GM21529 (cell line): Measurements from ENCODE around the gene LCN12.

ENCODE experiments used
- ATAC-seq: cut with Tn5 transposase; IDR thresholded peaks from one replicate; pipeline ENCODE4 v1.9.1; 2021; ENCODE audit not compliant: unreplicated experiment

The LCN12 gene

GRCh38 chr9:136972335-136972734 lies 20.3 kb downstream of the LCN12 start:
- no peak for ATAC-seq

GRCh38 chr9:136972743-136973142 lies 20.7 kb downstream of the LCN12 start:
- ATAC-seq, result no peak

- ATAC-seq, result no peak
Measured at GRCh38 chr9:136973618-136974617, 21.8 kb downstream of the LCN12 start.

- ATAC-seq, result no peak
Measured at GRCh38 chr9:136974817-136975535, 22.9 kb downstream of the LCN12 start.

- ATAC-seq, result no peak
Measured at GRCh38 chr9:136975644-136976043, 23.6 kb downstream of the LCN12 start.

- no peak for ATAC-seq
Measured at GRCh38 chr9:136977223-136977622, 25.1 kb downstream of the LCN12 start, which contains the start of gene PTGDS. PTGDS (plus strand) TSS chr9:136977504; CDS start chr9:136977579, 75 bp downstream.

- no peak for ATAC-seq
Measured at GRCh38 chr9:136977649-136978072, 25.6 kb downstream of the LCN12 start.

GRCh38 chr9:136978073-136978864 lies 26.2 kb downstream of the LCN12 start:
- no peak for ATAC-seq

- ATAC-seq, result no peak
Measured at GRCh38 chr9:136978865-136979544, 26.9 kb downstream of the LCN12 start.

GRCh38 chr9:136979769-136980587 lies 27.9 kb downstream of the LCN12 start:
- no peak for ATAC-seq

- ATAC-seq, result no peak
Measured at GRCh38 chr9:136980669-136981478, 28.8 kb downstream of the LCN12 start.

- no peak for ATAC-seq
Measured at GRCh38 chr9:136981588-136982231, 29.6 kb downstream of the LCN12 start.

- ATAC-seq, result no peak
Measured at GRCh38 chr9:136982232-136983051, 30.4 kb downstream of the LCN12 start, which contains the start of gene LCNL1. LCNL1 (plus strand) TSS chr9:136982993; CDS start chr9:136983587, 594 bp downstream.

GRCh38 chr9:136983167-136983566 lies 31.1 kb downstream of the LCN12 start:
- no peak for ATAC-seq

- no peak for ATAC-seq
Measured at GRCh38 chr9:136983656-136984314, 31.7 kb downstream of the LCN12 start.

GRCh38 chr9:136984464-136985026 lies 32.5 kb downstream of the LCN12 start:
- no peak for ATAC-seq
